GM18861 (cell line): ENCODE data around the gene RERG.

ENCODE experiments used
- ATAC-seq: cut with Tn5 transposase; IDR thresholded peaks from one replicate; pipeline ENCODE4 v1.9.1; 2021; ENCODE audit not compliant: unreplicated experiment

Gene RERG

GRCh38 chr12:15192720-15193119 lies 28.5 kb downstream of the RERG start:
- ATAC-seq: no peak

GRCh38 chr12:15188127-15188526 lies 33.1 kb downstream of the RERG start:
- ATAC-seq: no peak

GRCh38 chr12:15186597-15186996 lies 34.6 kb downstream of the RERG start:
- no peak for ATAC-seq

- no peak for ATAC-seq
Measured at GRCh38 chr12:15184484-15184883, 36.7 kb downstream of the RERG start.

GRCh38 chr12:15183821-15184220 lies 37.4 kb downstream of the RERG start:
- ATAC-seq: no peak

- no peak for ATAC-seq
Measured at GRCh38 chr12:15181017-15181683, 40.1 kb downstream of the RERG start.

- no peak for ATAC-seq
Measured at GRCh38 chr12:15180325-15180724, 40.9 kb downstream of the RERG start.

GRCh38 chr12:15179672-15180071 lies 41.5 kb downstream of the RERG start:
- ATAC-seq: no peak

GRCh38 chr12:15173142-15173541 lies 48.1 kb downstream of the RERG start:
- no peak for ATAC-seq

GRCh38 chr12:15172060-15172822 lies 49.0 kb downstream of the RERG start:
- no peak for ATAC-seq

- no peak for ATAC-seq
Measured at GRCh38 chr12:15171012-15171655, 50.1 kb downstream of the RERG start.

- ATAC-seq: no peak
Measured at GRCh38 chr12:15168026-15168678, 53.1 kb downstream of the RERG start.

GRCh38 chr12:15165012-15165659 lies 56.1 kb downstream of the RERG start:
- no peak for ATAC-seq

GRCh38 chr12:15163030-15163976 lies 57.9 kb downstream of the RERG start:
- no peak for ATAC-seq

GRCh38 chr12:15158083-15158482 lies 63.1 kb downstream of the RERG start:
- no peak for ATAC-seq

- ATAC-seq: no peak
Measured at GRCh38 chr12:15157269-15157671, 63.9 kb downstream of the RERG start.

- ATAC-seq: no peak
Measured at GRCh38 chr12:15155271-15155670, 65.9 kb downstream of the RERG start.

GRCh38 chr12:15154103-15154502 lies 67.1 kb downstream of the RERG start:
- no peak for ATAC-seq

GRCh38 chr12:15152868-15153267 lies 68.3 kb downstream of the RERG start:
- ATAC-seq: no peak

GRCh38 chr12:15152456-15152855 lies 68.8 kb downstream of the RERG start:
- no peak for ATAC-seq
